ENCODE measurements around the gene MYL6B. TPM values are rescaled to one million over a fixed set of nuclear protein-coding genes. Genes with fewer than 3 reads are reported as not detected.

MYL6B gene
- total and polyA plus RNA-seq, 2 experiments from 2014 or later = 80.6 to 83.9 TPM

DNA sequence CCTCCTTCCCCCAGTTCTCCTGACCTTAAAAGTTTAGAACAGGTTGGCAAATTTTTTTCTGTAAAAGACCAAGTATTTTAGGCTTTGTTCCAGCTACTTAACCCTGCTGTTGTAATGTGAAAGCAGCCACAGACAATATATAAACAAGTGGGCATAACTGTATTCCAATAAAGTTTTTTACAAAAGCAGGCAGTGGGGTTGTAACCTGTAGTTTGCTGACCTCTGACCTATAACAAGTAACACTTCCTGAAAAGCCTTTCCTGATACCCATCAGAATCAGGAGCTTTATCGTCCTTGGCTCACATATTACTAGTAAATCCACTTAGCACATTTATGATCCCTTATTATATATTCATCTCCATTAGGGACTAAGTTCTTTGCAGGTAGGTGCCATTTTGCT lies 50.0 kb downstream of the MYL6B start:
- no peak overlapping the region for H3K4me2 ChIP-seq
- no peak overlapping the region for H3K4me3 ChIP-seq
- no peaks in the 10 kb centered on the region for H4K20me1 ChIP-seq (ENCODE audit: insufficient read depth, poor library complexity, severe bottlenecking)
- DNase-seq (ENCODE audit: low spot score) = no peak
- H2AFZ ChIP-seq = no peak overlapping the region
- no peak overlapping the region for H3K27ac ChIP-seq
- H3K27me3 ChIP-seq = no peaks in the 10 kb centered on the region
- TF ChIP-seq, protein P1, sequence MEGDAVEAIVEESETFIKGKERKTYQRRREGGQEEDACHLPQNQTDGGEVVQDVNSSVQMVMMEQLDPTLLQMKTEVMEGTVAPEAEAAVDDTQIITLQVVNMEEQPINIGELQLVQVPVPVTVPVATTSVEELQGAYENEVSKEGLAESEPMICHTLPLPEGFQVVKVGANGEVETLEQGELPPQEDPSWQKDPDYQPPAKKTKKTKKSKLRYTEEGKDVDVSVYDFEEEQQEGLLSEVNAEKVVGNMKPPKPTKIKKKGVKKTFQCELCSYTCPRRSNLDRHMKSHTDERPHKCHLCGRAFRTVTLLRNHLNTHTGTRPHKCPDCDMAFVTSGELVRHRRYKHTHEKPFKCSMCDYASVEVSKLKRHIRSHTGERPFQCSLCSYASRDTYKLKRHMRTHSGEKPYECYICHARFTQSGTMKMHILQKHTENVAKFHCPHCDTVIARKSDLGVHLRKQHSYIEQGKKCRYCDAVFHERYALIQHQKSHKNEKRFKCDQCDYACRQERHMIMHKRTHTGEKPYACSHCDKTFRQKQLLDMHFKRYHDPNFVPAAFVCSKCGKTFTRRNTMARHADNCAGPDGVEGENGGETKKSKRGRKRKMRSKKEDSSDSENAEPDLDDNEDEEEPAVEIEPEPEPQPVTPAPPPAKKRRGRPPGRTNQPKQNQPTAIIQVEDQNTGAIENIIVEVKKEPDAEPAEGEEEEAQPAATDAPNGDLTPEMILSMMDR (IDR thresholded peaks at IDR 0.05; ENCODE audit: poor library complexity) = no peak
- TF ChIP-seq EZH2phosphoT487 (IDR thresholded peaks at IDR 0.05; ENCODE audit: low read depth, severe bottlenecking, unreplicated experiment) (no peak), EZH2 (IDR thresholded peaks at IDR 0.05; ENCODE audit: borderline replicate concordance) (no peak)
- no peaks in the 10 kb centered on the region for H3K79me2 ChIP-seq
- no peaks in the 10 kb centered on the region for H3K4me1 ChIP-seq (ENCODE audit: insufficient read depth)
- 50% methylated on average over 1 of the region's 1 CpG for WGBS (ENCODE audit: low lambda C conversion rate, missing lambda C conversion rate)
- H3K9me2 ChIP-seq (replicated peaks; ENCODE audit: insufficient read depth) = no peaks in the 10 kb centered on the region
- H3K36me3 ChIP-seq (replicated peaks; ENCODE audit: insufficient read depth, low read depth) = no peaks in the 10 kb centered on the region
- H3K9me3 ChIP-seq (ENCODE audit: low read depth) = no peaks in the 10 kb centered on the region

DNA sequence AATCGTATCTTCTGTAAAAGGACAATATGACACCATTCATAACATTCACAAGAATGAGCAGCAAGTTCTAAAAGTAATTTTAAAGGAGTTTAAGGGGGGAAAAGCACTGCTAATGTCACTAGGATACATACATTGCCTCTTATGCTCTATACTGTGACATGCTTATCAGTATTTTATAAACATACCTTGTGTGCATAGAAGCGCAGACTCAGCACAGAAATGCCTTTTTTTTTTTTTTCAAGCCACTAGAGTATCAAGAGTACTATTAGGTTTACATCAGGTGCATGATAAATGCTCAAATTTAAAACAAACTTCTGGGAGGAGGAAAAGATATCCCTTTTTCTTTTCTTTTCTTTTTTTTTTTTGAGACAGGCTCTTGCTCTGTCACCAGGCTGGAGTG lies 50.5 kb downstream of the MYL6B start:
- no peaks in the 10 kb centered on the region for H3K9me3 ChIP-seq (ENCODE audit: low read depth)
- WGBS (ENCODE audit: low lambda C conversion rate, missing lambda C conversion rate) = 80% methylated on average over 2 of the region's 2 CpGs

DNA sequence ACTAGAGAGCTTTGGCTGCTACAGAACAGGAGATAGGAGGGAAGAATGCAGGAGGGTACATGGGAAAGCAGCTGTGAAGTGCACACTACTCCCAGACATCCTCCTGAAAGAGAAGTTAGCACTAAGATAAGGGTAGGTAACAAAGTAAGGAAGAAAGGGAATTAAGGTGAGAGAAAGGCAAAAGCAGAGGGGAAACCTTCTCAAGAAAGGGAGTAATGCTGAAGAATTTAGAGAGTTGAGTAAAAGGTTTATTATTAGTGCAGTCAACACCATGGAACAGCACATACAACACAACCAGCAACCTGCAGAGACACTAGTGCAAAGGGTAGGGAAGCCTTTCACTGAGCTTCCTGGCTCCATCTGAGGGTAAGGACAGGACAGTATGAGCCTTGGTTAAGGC lies 51.9 kb downstream of the MYL6B start:
- no peak overlapping the region for H3K4me3 ChIP-seq
- TF ChIP-seq, protein P1 (IDR thresholded peaks at IDR 0.05; ENCODE audit: poor library complexity) = no peak
- TF ChIP-seq EZH2 (IDR thresholded peaks at IDR 0.05; ENCODE audit: borderline replicate concordance) (no peak), EZH2phosphoT487 (IDR thresholded peaks at IDR 0.05; ENCODE audit: low read depth, severe bottlenecking, unreplicated experiment) (no peak)
- H3K4me2 ChIP-seq = no peak overlapping the region
- H3K36me3 ChIP-seq (replicated peaks; ENCODE audit: insufficient read depth, low read depth) = no peaks in the 10 kb centered on the region
- no peak for DNase-seq (ENCODE audit: low spot score)
- no peak overlapping the region for H2AFZ ChIP-seq
- H3K9me2 ChIP-seq (replicated peaks; ENCODE audit: insufficient read depth) = no peaks in the 10 kb centered on the region
- H3K9me3 ChIP-seq (ENCODE audit: low read depth) = no peaks in the 10 kb centered on the region
- no peaks in the 10 kb centered on the region for H3K79me2 ChIP-seq
- H3K27ac ChIP-seq = no peak overlapping the region
- no peaks in the 10 kb centered on the region for H4K20me1 ChIP-seq (ENCODE audit: insufficient read depth, poor library complexity, severe bottlenecking)
- H3K4me1 ChIP-seq (ENCODE audit: insufficient read depth) = no peaks in the 10 kb centered on the region
- no peaks in the 10 kb centered on the region for H3K27me3 ChIP-seq

More for the DNA sequence above, 50.5 kb downstream of the MYL6B start:
- Histone ChIP-seq H3K4me2 (no peak overlapping the region), H3K36me3 (replicated peaks; ENCODE audit: insufficient read depth, low read depth) (no peaks in the 10 kb centered on the region), H3K9me2 (replicated peaks; ENCODE audit: insufficient read depth) (no peaks in the 10 kb centered on the region), H3K27ac (no peak overlapping the region), H3K27me3 (no peaks in the 10 kb centered on the region), H3K4me3 (no peak overlapping the region), H3K4me1 (ENCODE audit: insufficient read depth) (no peaks in the 10 kb centered on the region), H3K79me2 (no peaks in the 10 kb centered on the region), H2AFZ (no peak overlapping the region), H4K20me1 (ENCODE audit: insufficient read depth, poor library complexity, severe bottlenecking) (no peaks in the 10 kb centered on the region)
- DNase-seq (ENCODE audit: low spot score) = no peak
- TF ChIP-seq, protein P1 (IDR thresholded peaks at IDR 0.05; ENCODE audit: poor library complexity) = no peak
- TF ChIP-seq EZH2 (IDR thresholded peaks at IDR 0.05; ENCODE audit: borderline replicate concordance) (no peak), EZH2phosphoT487 (IDR thresholded peaks at IDR 0.05; ENCODE audit: low read depth, severe bottlenecking, unreplicated experiment) (no peak)

DNA sequence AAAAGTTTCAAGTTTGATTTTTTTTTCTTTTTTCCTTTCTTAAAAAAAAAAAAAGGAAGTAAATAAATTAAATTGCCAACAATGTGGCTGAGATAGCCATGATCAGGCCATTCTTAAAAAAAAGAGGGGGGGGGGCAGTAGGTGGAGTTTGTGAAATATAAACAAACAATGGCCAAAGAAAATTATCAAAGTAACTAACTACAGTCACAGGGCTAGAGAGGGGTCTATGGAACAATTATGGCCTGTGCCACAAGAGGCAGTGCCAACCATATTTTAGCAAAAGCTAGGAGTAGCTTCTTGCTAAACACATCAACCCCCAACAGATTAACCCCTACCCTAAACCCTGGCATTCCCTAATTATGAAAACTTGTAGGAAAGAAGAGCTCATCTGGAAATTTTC lies 53.1 kb downstream of the MYL6B start:
- Histone ChIP-seq H3K4me1 (ENCODE audit: insufficient read depth) (no peaks in the 10 kb centered on the region), H3K79me2 (no peaks in the 10 kb centered on the region), H3K4me3 (no peak overlapping the region), H3K27ac (no peak overlapping the region), H4K20me1 (ENCODE audit: insufficient read depth, poor library complexity, severe bottlenecking) (no peaks in the 10 kb centered on the region), H2AFZ (no peak overlapping the region), H3K9me3 (ENCODE audit: low read depth) (no peaks in the 10 kb centered on the region), H3K4me2 (no peak overlapping the region), H3K27me3 (no peaks in the 10 kb centered on the region), H3K9me2 (replicated peaks; ENCODE audit: insufficient read depth) (no peaks in the 10 kb centered on the region), H3K36me3 (replicated peaks; ENCODE audit: insufficient read depth, low read depth) (peaks cover 4% of the 10 kb centered on the region)
- TF ChIP-seq, protein P1 (IDR thresholded peaks at IDR 0.05; ENCODE audit: poor library complexity) = peak; percentile 13
- TF ChIP-seq EZH2phosphoT487 (IDR thresholded peaks at IDR 0.05; ENCODE audit: low read depth, severe bottlenecking, unreplicated experiment) = no peak
- DNase-seq (ENCODE audit: low spot score) = no peak
